ENCODE results near the gene ZGPAT. TPM values are rescaled to one million over a fixed set of nuclear protein-coding genes. Genes with fewer than 3 reads are reported as not detected.

The ZGPAT gene
- total and polyA plus RNA-seq, 2 of the 13 experiments (the other 11 are each of a cell fraction or from before 2014, with no cell fraction given), result 23.0 to 41.9 TPM

GRCh38 chr20:63739130-63740069 lies 31.6 kb downstream of the ZGPAT start, which contains the start of gene SLC2A4RG (continued):
- TF ChIP-seq ZHX2 (IDR thresholded peaks at IDR 0.05; ENCODE audit: low read depth), result peak; percentile 70; the same call in 1 of the 2 replicates
- peak; percentile 87; the same call in 1 of the 2 replicates for TF ChIP-seq ZHX2 (CRISPR knock-in tag; IDR thresholded peaks at IDR 0.05; ENCODE audit: borderline replicate concordance)
- TF ChIP-seq BCL3 (CRISPR knock-in tag; IDR thresholded peaks at IDR 0.05), result peak; percentile 30
- TF ChIP-seq ZFP36 (IDR thresholded peaks at IDR 0.05; ENCODE audit: borderline replicate concordance, low read depth, low read length, partially characterized antibody), result no peak
- TF ChIP-seq SP5 (CRISPR knock-in tag; IDR thresholded peaks at IDR 0.05; ENCODE audit: borderline replicate concordance, low read depth), result peak; percentile 94
- TF ChIP-seq ZNF329 (CRISPR knock-in tag; IDR thresholded peaks at IDR 0.05; ENCODE audit: low read depth), result no peak; the same call in 1 of the 2 replicates
- no peak for TF ChIP-seq SYNCRIP (IDR thresholded peaks at IDR 0.05; ENCODE audit: insufficient read depth, low read depth, low read length)
- TF ChIP-seq FOXK1 (CRISPR knock-in tag; IDR thresholded peaks at IDR 0.05; ENCODE audit: borderline replicate concordance, low read depth), result peak; percentile 55; the same call in 1 of the 2 replicates
- TF ChIP-seq TOPORS (CRISPR knock-in tag; IDR thresholded peaks at IDR 0.05), result peak; percentile 80
- peak; percentile 63; the same call in 1 of the 2 replicates for TF ChIP-seq ELF3 (CRISPR knock-in tag; IDR thresholded peaks at IDR 0.05)
- TF ChIP-seq ZBTB2 (CRISPR knock-in tag; IDR thresholded peaks at IDR 0.05; ENCODE audit: low read depth), result peak; percentile 95
- TF ChIP-seq ZNF44 (CRISPR knock-in tag; IDR thresholded peaks at IDR 0.05), result no peak; the same call in 1 of the 2 replicates
- peak; percentile 35; the same call in 1 of the 2 replicates for TF ChIP-seq HMGXB3 (CRISPR knock-in tag; IDR thresholded peaks at IDR 0.05; ENCODE audit: borderline replicate concordance)
- peak; percentile 84 for TF ChIP-seq JARID2 (CRISPR knock-in tag; IDR thresholded peaks at IDR 0.05; ENCODE audit: insufficient replicate concordance)
